GM18861 (cell line): ENCODE data around the gene GUCY2D.

Source experiments
- ATAC-seq: cut with Tn5 transposase; IDR thresholded peaks from one replicate; pipeline ENCODE4 v1.9.1; 2021; ENCODE audit not compliant: unreplicated experiment

GUCY2D gene

GRCh38 chr17:8063761-8064534 lies 61.5 kb downstream of the GUCY2D start:
- no peak for ATAC-seq

- ATAC-seq = no peak
Observed at GRCh38 chr17:8064561-8065019, 62.2 kb downstream of the GUCY2D start.

GRCh38 chr17:8066841-8067775 lies 64.7 kb downstream of the GUCY2D start:
- ATAC-seq = no peak

GRCh38 chr17:8067806-8068205 lies 65.4 kb downstream of the GUCY2D start:
- no peak for ATAC-seq

GRCh38 chr17:8068736-8069586 lies 66.5 kb downstream of the GUCY2D start:
- ATAC-seq = no peak

GRCh38 chr17:8069587-8069860 lies 67.1 kb downstream of the GUCY2D start:
- no peak for ATAC-seq
